K562 (cell line): Measurements from ENCODE around the gene FGF23. TPM values are rescaled to one million over a fixed set of nuclear protein-coding genes. Genes with fewer than 3 reads are reported as not detected.

Source experiments
- ATAC-seq: fragments of 200-7000 bp; cut with Tn5 transposase; 3 replicates; pipeline ENCODE4 v1.9.1; 2020; ENCODE audit warnings: moderate library complexity
- BruUV-seq: library from RNA; stranded (reverse); fragments of 400-500 nt; replicated peaks from 2 replicates; lab custom pipeline; 2021; lab: Mats Ljungman, UMichigan
- CTCF ChIA-PET: fragments of 300-600 bp; formaldehyde crosslinking; extraction: SDS; loops from one replicate; lab custom pipeline; 2021; ENCODE audit warnings: low intra/inter-chr PET ratio; lab: Yijun Ruan, JAX
- POLR2A ChIA-PET: fragments of 300-600, 350-650 bp; sonication (Branson Sonifier 250); formaldehyde crosslinking; extraction: SDS; loops from one replicate; lab custom pipeline; 2021; ENCODE audit warnings: antibody characterized with exemption, inconsistent platforms; lab: Yijun Ruan, JAX
- DNase-seq, 4 experiments: peaks; one replicate each; pipeline versions ENCODE4 v3.0.0 to v3.0.0-alpha.2; 2011 to 2018; ENCODE audit warnings: low spot score in 3 of 4, mixed read lengths in 3 of 4; ENCODE audit errors: extremely low read depth in 1 of 4
- FAIRE-seq: peaks from 2 replicates; lab custom pipeline; 2011; peaks lifted over from hg19 to GRCh38; lab: Jason Lieb, UNC
- H2AFZ ChIP-seq: 2 replicates; pipeline ENCODE4 v1.6.0; 2011; ENCODE audit warnings: low read depth, low read length, control low read depth, inconsistent platforms
- H3K27ac ChIP-seq: fragments of 200-600 bp; 3 replicates; pipeline ENCODE4 v1.8.0; 2011; ENCODE audit warnings: low read depth, mild to moderate bottlenecking, control low read depth, inconsistent platforms, low read length, moderate library complexity, mixed read lengths; ENCODE audit errors: extremely low read depth
- H3K27me3 ChIP-seq, 2 experiments: fragments of 300-600 bp in 1 of 2; 2 replicates in 1 of 2; 3 replicates in 1 of 2; pipeline versions ENCODE4 v1.6.0 to v1.8.0; 2011; ENCODE audit warnings: inconsistent platforms in 2 of 2, low read length in 2 of 2, mild to moderate bottlenecking in 1 of 2, mixed read lengths in 1 of 2, moderate library complexity in 1 of 2; ENCODE audit not compliant: control insufficient read depth in 2 of 2, insufficient read depth in 2 of 2
- H3K36me3 ChIP-seq: fragments of 300-600 bp; 3 replicates; pipeline ENCODE4 v1.8.0; 2011; ENCODE audit warnings: mild to moderate bottlenecking, low read length, inconsistent platforms; ENCODE audit not compliant: control insufficient read depth, insufficient read depth
- H3K4me1 ChIP-seq, 2 experiments: fragments of 200-600 bp in 1 of 2; replicated peaks in 1 of 2; 2 replicates in 1 of 2; 3 replicates in 1 of 2; pipeline versions ENCODE4 v1.5.1 to v1.8.0; 2011; ENCODE audit warnings: inconsistent platforms in 2 of 2, low read length in 2 of 2, mild to moderate bottlenecking in 1 of 2, mixed read lengths in 1 of 2, moderate library complexity in 1 of 2; ENCODE audit not compliant: control insufficient read depth in 2 of 2, insufficient read depth in 2 of 2
- H3K4me2 ChIP-seq: 2 replicates; pipeline ENCODE4 v1.6.1; 2011; ENCODE audit warnings: low read length, control low read depth, inconsistent platforms, mixed read lengths; ENCODE audit not compliant: insufficient read depth
- H3K4me3 ChIP-seq: fragments of 200-600 bp; sonication (generic), shearing (Covaris generic); 2 replicates; pipeline ENCODE4 v1.5.1; 2016; ENCODE audit warnings: control low read depth, inconsistent platforms
- H3K79me2 ChIP-seq: fragments of 200-600 bp; 3 replicates; pipeline ENCODE4 v1.8.0; 2011; ENCODE audit warnings: low read length, inconsistent platforms; ENCODE audit not compliant: control insufficient read depth, insufficient read depth
- H3K9ac ChIP-seq, 2 experiments: 2 replicates each; pipeline versions ENCODE4 v1.6.0 to v1.6.1; 2011; ENCODE audit warnings: low read depth in 2 of 2, low read length in 2 of 2, control low read depth in 1 of 2, inconsistent platforms in 1 of 2, mild to moderate bottlenecking in 1 of 2, mixed read lengths in 1 of 2; ENCODE audit not compliant: insufficient read depth in 1 of 2
- H3K9me1 ChIP-seq: one replicate; pipeline ENCODE4 v1.6.0; 2011; ENCODE audit warnings: inconsistent platforms, mild to moderate bottlenecking, low read length, moderate library complexity; ENCODE audit not compliant: control insufficient read depth, insufficient read depth
- H3K9me3 ChIP-seq: replicated peaks from 2 replicates; pipeline ENCODE4 v1.5.1; 2011; ENCODE audit warnings: low read depth, low read length, inconsistent platforms; ENCODE audit not compliant: control insufficient read depth, insufficient read depth
- H4K20me1 ChIP-seq: replicated peaks from 2 replicates; pipeline ENCODE4 v1.6.1; 2011; ENCODE audit warnings: low read length, inconsistent platforms, mixed read lengths; ENCODE audit not compliant: control insufficient read depth, insufficient read depth
- ATF4 ChIP-seq: fragments of 450-650 bp; formaldehyde crosslinking; IDR thresholded peaks from 2 replicates; pipeline ENCODE4 v1.4.0; 2022; ENCODE audit warnings: mild to moderate bottlenecking, moderate library complexity
- CHD2 ChIP-seq: IDR thresholded peaks from 2 replicates; pipeline ENCODE4 v1.6.1; 2011; ENCODE audit warnings: low read depth, low read length
- NFYB ChIP-seq: IDR thresholded peaks from 2 replicates; pipeline ENCODE4 v1.6.1; 2011; ENCODE audit warnings: mild to moderate bottlenecking, moderate library complexity; ENCODE audit not compliant: insufficient read length; ENCODE audit errors: extremely low read depth
- ZFP30 ChIP-seq: fragments of 250-450 bp; sonication (Bioruptor Pico); IDR thresholded peaks from 2 replicates; pipeline ENCODE4 v1.8.0; 2022; ENCODE audit warnings: moderate library complexity, mild to moderate bottlenecking, inconsistent platforms, borderline replicate concordance
- ZNF24 ChIP-seq: fragments of 450-650 bp; IDR thresholded peaks from 2 replicates; pipeline ENCODE4 v1.6.1; 2016
- WGBS: fragments of 100-300 bp; shearing (Covaris generic); methylation state at CpG from one replicate; pipeline ENCODE4 v1.1.6; 2016; ENCODE audit warnings: low coverage, mixed read lengths; ENCODE audit not compliant: insufficient coverage; ENCODE audit errors: missing lambda C conversion rate; 5-methylcytosine and 5-hydroxymethylcytosine counted together
- in situ Hi-C: fragments of 300-500 bp; cut with MboI; formaldehyde crosslinking; loops from 4 replicates; pipeline ENCODE4 v1.15.0; 2018; ENCODE audit warnings: inconsistent platforms, mixed read lengths
- intact Hi-C: fragments of 100-400 bp; cut with micrococcal nuclease; formaldehyde crosslinking; loops from 2 replicates; pipeline ENCODE4 v1.14.2; 2022
- polyA plus RNA-seq, 8 experiments: library from polyadenylated mRNA; depleted of rRNA in 4 of 8; stranded (reverse) in 5 of 8; unstranded in 3 of 8; fragments of >200 nt; fragmentation: Nextera tagmentation in 2 of 8; fragmentation: Illumina TruSeq in 1 of 8; extraction: Ambion mirVana in 2 of 8; extraction: Trizol in 1 of 8; gene quantifications; 2 replicates each; pipeline versions ENCODE4 v1.2.1 to v1.2.3, GENCODE V29; 2011 to 2014; ENCODE audit warnings: inconsistent platforms in 1 of 8, missing spikeins in 1 of 8
- total RNA-seq, 7 experiments: library from RNA; depleted of rRNA in 6 of 7; stranded (reverse); fragments of >200 nt in 6 of 7; fragmentation: Illumina TruSeq in 2 of 7; extraction: Trizol in 2 of 7; gene quantifications; 2 replicates each; pipeline versions ENCODE4 v1.2.1 to v1.2.3, GENCODE V29; 2011 to 2021; ENCODE audit warnings: low replicate concordance in 1 of 7

FGF23 gene
- total and polyA plus RNA-seq, 9 of the 15 experiments (the other 6 are each of a cell fraction or from before 2014, with no cell fraction given): 0.38 TPM; not detected in 8

GRCh38 chr12:4417455-4417854, 37.9 kb upstream of the FGF23 start (continued):
- TF ChIP-seq ATF4 (CRISPR knock-in tag) (no peak), ZFP30 (CRISPR knock-in tag) (no peak)

- no peak overlapping the region for H2AFZ ChIP-seq
- no peaks in the 10 kb centered on the region for H3K9me3 ChIP-seq
- no TSS peak for BruUV-seq
- ChIA-PET CTCF (no interaction called here), POLR2A (interaction anchor here (0.6 to 1.0 kb wide), 2 partner anchors 14 to 31 kb away, joined by 3 read pairs; no protein-coding TSS in a partner anchor)
- in situ Hi-C loops (no loop called here), intact Hi-C loops (no loop called here)
- peaks cover 0 to 4% of the 10 kb centered on the region in 2 experiments; a peak in 2 of 5 replicates for H3K4me1 ChIP-seq
- H3K4me2 ChIP-seq: no peak overlapping the region
- H4K20me1 ChIP-seq: no peaks in the 10 kb centered on the region
- H3K9ac ChIP-seq: no peak overlapping the region
- H3K27me3 ChIP-seq: peaks cover 7 to 38% of the 10 kb centered on the region in 2 experiments; a peak in 4 of 5 replicates
- no peak for FAIRE-seq
- H3K9me1 ChIP-seq: no peaks in the 10 kb centered on the region
- no peak for DNase-seq
- H3K4me3 ChIP-seq: no peak overlapping the region
- ATAC-seq: no peak
- H3K36me3 ChIP-seq: no peaks in the 10 kb centered on the region
- TF ChIP-seq CHD2: no peak
- TF ChIP-seq NFYB: peak; percentile 43
- TF ChIP-seq ZNF24: no peak
- no peak overlapping the region for H3K27ac ChIP-seq
- 20% methylated on average over 8 of the region's 8 CpGs for WGBS
- H3K79me2 ChIP-seq: no peaks in the 10 kb centered on the region
These were observed 36.8 kb upstream of the FGF23 start for GRCh38 chr12:4416276-4416675.
